IMR-90 (cell line): Measurements from ENCODE around the gene DLX6.

Experiments used
- TF ChIP-seq, protein P1 (sequence below): fragments of 150-350 bp; IDR thresholded peaks from 2 replicates; pipeline ENCODE4 v1.6.1; 2017; ENCODE audit warnings: mild to moderate bottlenecking, antibody characterized with exemption, low read length, low read depth
- TF ChIP-seq, protein P2 (sequence below): conservative IDR thresholded peaks from 2 replicates; pipeline ENCODE4 v1.5.1; 2012; ENCODE audit warnings: mild to moderate bottlenecking, low read depth, low read length, improper control_type of control experiment

DNA sequence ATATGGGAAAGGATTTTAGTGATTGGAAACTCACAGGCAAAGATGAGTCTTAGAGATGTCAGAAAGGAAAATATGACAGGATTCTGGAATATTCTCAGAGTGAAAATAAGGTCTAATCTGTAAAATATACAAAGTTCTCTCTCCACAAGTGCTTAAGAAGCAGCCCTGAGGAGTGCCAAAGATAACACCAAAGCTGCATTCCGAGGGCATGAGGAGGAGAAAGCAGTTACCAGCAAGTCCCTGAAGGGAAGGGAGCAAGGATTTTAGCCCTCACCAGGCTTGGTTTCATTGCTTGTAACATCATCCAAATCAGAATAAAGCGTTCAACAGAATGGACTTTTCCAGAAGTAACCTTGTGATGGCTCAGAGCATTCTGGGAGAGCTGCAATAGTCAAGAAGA lies 31.4 kb upstream of the DLX6 start:
- TF ChIP-seq, protein P1, sequence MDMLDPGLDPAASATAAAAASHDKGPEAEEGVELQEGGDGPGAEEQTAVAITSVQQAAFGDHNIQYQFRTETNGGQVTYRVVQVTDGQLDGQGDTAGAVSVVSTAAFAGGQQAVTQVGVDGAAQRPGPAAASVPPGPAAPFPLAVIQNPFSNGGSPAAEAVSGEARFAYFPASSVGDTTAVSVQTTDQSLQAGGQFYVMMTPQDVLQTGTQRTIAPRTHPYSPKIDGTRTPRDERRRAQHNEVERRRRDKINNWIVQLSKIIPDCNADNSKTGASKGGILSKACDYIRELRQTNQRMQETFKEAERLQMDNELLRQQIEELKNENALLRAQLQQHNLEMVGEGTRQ = no peak
- TF ChIP-seq, protein P2, sequence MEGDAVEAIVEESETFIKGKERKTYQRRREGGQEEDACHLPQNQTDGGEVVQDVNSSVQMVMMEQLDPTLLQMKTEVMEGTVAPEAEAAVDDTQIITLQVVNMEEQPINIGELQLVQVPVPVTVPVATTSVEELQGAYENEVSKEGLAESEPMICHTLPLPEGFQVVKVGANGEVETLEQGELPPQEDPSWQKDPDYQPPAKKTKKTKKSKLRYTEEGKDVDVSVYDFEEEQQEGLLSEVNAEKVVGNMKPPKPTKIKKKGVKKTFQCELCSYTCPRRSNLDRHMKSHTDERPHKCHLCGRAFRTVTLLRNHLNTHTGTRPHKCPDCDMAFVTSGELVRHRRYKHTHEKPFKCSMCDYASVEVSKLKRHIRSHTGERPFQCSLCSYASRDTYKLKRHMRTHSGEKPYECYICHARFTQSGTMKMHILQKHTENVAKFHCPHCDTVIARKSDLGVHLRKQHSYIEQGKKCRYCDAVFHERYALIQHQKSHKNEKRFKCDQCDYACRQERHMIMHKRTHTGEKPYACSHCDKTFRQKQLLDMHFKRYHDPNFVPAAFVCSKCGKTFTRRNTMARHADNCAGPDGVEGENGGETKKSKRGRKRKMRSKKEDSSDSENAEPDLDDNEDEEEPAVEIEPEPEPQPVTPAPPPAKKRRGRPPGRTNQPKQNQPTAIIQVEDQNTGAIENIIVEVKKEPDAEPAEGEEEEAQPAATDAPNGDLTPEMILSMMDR = no peak
